HepG2 (cell line): Measurements from ENCODE around the gene SLC38A3. TPM values are rescaled to one million over a fixed set of nuclear protein-coding genes. Genes with fewer than 3 reads are reported as not detected.
A peak's percentile ranks its signal among the peaks of the same experiment; 100 is the strongest.

Experiments
- ARID2 ChIP-seq: sonication (generic); formaldehyde crosslinking; IDR thresholded peaks from 2 replicates; pipeline ENCODE4 v1.8.1; 2022; ENCODE audit warnings: mild to moderate bottlenecking, missing genetic modification reagents, borderline replicate concordance
- BCL6 ChIP-seq: IDR thresholded peaks from 2 replicates; pipeline ENCODE4 v1.6.1; 2016; ENCODE audit warnings: missing genetic modification reagents, missing compliant biosample characterization
- FLYWCH1 ChIP-seq: sonication (generic); formaldehyde crosslinking; IDR thresholded peaks from 2 replicates; pipeline ENCODE4 v1.8.1; 2023; ENCODE audit warnings: mild to moderate bottlenecking, missing genetic modification reagents
- HNF4G ChIP-seq, 2 experiments: sonication (generic) in 1 of 2; formaldehyde crosslinking in 1 of 2; IDR thresholded peaks; 2 replicates each; pipeline versions ENCODE4 v1.4.0 to v1.6.1; 2011 to 2020; ENCODE audit warnings: borderline replicate concordance in 2 of 2, low read depth in 2 of 2, mild to moderate bottlenecking in 2 of 2, low read length in 1 of 2, missing genetic modification reagents in 1 of 2, moderate library complexity in 1 of 2
- NR2F2 ChIP-seq: IDR thresholded peaks from 2 replicates; pipeline ENCODE4 v1.6.1; 2012; ENCODE audit warnings: low read depth, inconsistent platforms, borderline replicate concordance
- POLR2AphosphoS5 ChIP-seq: IDR thresholded peaks from 2 replicates; pipeline ENCODE4 v1.6.1; 2012; ENCODE audit warnings: low read depth, low read length
- RAD51 ChIP-seq: fragments of 450-650 bp; IDR thresholded peaks from 2 replicates; pipeline ENCODE4 v1.6.1; 2016; ENCODE audit warnings: borderline replicate concordance
- XRCC5 ChIP-seq: fragments of 200-400 bp; formaldehyde crosslinking; optimal IDR thresholded peaks from 2 replicates; pipeline ENCODE3; 2017; ENCODE audit warnings: mild to moderate bottlenecking, low read length
- ZNF350 ChIP-seq: sonication (generic); formaldehyde crosslinking; IDR thresholded peaks from 2 replicates; pipeline ENCODE4 v1.4.0; 2020; ENCODE audit warnings: mild to moderate bottlenecking, low read depth, missing genetic modification reagents, borderline replicate concordance
- ZNF598 ChIP-seq: sonication (generic); formaldehyde crosslinking; IDR thresholded peaks from 2 replicates; pipeline ENCODE4 v1.5.1; 2020; ENCODE audit warnings: mild to moderate bottlenecking, missing genetic modification reagents, borderline replicate concordance
- ZNF607 ChIP-seq: sonication (generic); formaldehyde crosslinking; IDR thresholded peaks from 2 replicates; pipeline ENCODE4 v1.5.1; 2020; ENCODE audit warnings: missing genetic modification reagents, mild to moderate bottlenecking, borderline replicate concordance
- polyA plus RNA-seq, 8 experiments: library from polyadenylated mRNA; depleted of rRNA in 3 of 8; stranded (reverse) in 7 of 8; unstranded in 1 of 8; fragments of >200 nt; fragmentation: Illumina TruSeq in 4 of 8; extraction: Trizol in 4 of 8; gene quantifications; 2 replicates each; pipeline versions ENCODE4 v1.2.1 to v1.2.3, GENCODE V29; 2011 to 2016; ENCODE audit warnings: low read depth in 4 of 8, missing spikeins in 1 of 8, mixed read lengths in 1 of 8; ENCODE audit not compliant: insufficient read depth in 1 of 8
- total RNA-seq, 5 experiments: library from RNA; depleted of rRNA; stranded (reverse); fragments of >200 nt; fragmentation: Illumina TruSeq; extraction: Trizol; gene quantifications; 2 replicates each; pipeline ENCODE4 v1.2.3, GENCODE V29; 2016; ENCODE audit warnings: low read depth in 1 of 5
- TF ChIP-seq, protein P1 (sequence below): sonication (generic); formaldehyde crosslinking; IDR thresholded peaks from 2 replicates; pipeline ENCODE4 v1.5.1; 2020; ENCODE audit warnings: missing genetic modification reagents, mild to moderate bottlenecking, borderline replicate concordance
- TF ChIP-seq, protein P2 (sequence below): sonication (generic); formaldehyde crosslinking; IDR thresholded peaks from 2 replicates; pipeline ENCODE4 v1.9.0; 2022; ENCODE audit warnings: missing genetic modification reagents, mild to moderate bottlenecking, borderline replicate concordance
- TF ChIP-seq, protein P3 (sequence below): sonication (generic); formaldehyde crosslinking; IDR thresholded peaks from 2 replicates; pipeline ENCODE4 v1.4.0; 2020; ENCODE audit warnings: missing genetic modification reagents
- TF ChIP-seq, protein P4 (sequence below): IDR thresholded peaks from 2 replicates; pipeline ENCODE4 v1.6.1; 2012; ENCODE audit warnings: low read depth, low read length, improper control_type of control experiment

Gene SLC38A3
- total and polyA plus RNA-seq, 2 of the 13 experiments (the other 11 are each of a cell fraction or from before 2014, with no cell fraction given), result 29.8 to 164 TPM

DNA sequence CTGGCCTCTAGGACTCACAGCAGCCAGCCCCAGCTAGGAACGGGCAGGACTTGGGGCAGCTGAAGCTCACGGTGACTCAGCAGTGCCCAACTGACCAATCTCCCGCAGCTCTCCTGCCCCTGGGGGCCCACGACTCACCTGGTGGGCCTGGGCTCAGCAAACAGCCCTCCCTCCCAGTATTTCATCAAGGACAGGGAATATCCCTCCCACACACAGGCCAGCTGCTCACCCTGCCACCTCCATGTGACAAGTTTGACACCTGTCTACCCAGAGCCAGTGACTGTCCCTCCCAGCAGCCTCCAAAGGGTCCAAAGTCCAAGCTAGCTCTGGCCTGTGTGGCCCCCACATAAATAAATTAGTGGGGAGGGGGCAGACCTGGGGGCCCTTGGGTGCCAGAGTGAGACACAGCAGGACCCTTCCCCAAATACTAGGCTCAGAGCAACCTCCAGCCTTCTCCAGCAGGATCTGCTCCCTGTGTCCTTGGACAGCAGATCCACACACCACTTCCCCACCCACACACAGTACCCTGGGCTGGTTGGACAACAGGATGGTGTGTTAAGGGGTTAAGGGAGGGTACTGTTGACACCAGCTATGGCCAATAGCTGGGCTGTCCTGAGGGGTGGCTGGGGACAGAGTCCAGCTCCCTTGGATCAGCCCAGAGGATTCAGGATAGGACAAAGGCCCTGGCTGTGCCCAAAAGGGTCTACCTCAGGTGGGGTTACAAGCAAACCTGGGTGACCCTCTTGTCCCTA is 9.4 kb upstream of the SLC38A3 start (continued):
- TF ChIP-seq, protein P1, sequence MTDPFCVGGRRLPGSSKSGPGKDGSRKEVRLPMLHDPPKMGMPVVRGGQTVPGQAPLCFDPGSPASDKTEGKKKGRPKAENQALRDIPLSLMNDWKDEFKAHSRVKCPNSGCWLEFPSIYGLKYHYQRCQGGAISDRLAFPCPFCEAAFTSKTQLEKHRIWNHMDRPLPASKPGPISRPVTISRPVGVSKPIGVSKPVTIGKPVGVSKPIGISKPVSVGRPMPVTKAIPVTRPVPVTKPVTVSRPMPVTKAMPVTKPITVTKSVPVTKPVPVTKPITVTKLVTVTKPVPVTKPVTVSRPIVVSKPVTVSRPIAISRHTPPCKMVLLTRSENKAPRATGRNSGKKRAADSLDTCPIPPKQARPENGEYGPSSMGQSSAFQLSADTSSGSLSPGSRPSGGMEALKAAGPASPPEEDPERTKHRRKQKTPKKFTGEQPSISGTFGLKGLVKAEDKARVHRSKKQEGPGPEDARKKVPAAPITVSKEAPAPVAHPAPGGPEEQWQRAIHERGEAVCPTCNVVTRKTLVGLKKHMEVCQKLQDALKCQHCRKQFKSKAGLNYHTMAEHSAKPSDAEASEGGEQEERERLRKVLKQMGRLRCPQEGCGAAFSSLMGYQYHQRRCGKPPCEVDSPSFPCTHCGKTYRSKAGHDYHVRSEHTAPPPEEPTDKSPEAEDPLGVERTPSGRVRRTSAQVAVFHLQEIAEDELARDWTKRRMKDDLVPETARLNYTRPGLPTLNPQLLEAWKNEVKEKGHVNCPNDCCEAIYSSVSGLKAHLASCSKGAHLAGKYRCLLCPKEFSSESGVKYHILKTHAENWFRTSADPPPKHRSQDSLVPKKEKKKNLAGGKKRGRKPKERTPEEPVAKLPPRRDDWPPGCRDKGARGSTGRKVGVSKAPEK, result no peak
- peak; percentile 94 for TF ChIP-seq ZNF607 (CRISPR knock-in tag)
- peak; percentile 24 for TF ChIP-seq BCL6 (CRISPR knock-in tag)
- peak; percentile 84 for TF ChIP-seq POLR2AphosphoS5
- TF ChIP-seq, protein P2, sequence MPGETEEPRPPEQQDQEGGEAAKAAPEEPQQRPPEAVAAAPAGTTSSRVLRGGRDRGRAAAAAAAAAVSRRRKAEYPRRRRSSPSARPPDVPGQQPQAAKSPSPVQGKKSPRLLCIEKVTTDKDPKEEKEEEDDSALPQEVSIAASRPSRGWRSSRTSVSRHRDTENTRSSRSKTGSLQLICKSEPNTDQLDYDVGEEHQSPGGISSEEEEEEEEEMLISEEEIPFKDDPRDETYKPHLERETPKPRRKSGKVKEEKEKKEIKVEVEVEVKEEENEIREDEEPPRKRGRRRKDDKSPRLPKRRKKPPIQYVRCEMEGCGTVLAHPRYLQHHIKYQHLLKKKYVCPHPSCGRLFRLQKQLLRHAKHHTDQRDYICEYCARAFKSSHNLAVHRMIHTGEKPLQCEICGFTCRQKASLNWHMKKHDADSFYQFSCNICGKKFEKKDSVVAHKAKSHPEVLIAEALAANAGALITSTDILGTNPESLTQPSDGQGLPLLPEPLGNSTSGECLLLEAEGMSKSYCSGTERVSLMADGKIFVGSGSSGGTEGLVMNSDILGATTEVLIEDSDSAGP, result peak; percentile 81; the same call in 1 of the 2 replicates
- no peak; the same call in 1 of the 2 replicates for TF ChIP-seq FLYWCH1 (CRISPR knock-in tag)
- TF ChIP-seq NR2F2, result no peak
- TF ChIP-seq, protein P3, sequence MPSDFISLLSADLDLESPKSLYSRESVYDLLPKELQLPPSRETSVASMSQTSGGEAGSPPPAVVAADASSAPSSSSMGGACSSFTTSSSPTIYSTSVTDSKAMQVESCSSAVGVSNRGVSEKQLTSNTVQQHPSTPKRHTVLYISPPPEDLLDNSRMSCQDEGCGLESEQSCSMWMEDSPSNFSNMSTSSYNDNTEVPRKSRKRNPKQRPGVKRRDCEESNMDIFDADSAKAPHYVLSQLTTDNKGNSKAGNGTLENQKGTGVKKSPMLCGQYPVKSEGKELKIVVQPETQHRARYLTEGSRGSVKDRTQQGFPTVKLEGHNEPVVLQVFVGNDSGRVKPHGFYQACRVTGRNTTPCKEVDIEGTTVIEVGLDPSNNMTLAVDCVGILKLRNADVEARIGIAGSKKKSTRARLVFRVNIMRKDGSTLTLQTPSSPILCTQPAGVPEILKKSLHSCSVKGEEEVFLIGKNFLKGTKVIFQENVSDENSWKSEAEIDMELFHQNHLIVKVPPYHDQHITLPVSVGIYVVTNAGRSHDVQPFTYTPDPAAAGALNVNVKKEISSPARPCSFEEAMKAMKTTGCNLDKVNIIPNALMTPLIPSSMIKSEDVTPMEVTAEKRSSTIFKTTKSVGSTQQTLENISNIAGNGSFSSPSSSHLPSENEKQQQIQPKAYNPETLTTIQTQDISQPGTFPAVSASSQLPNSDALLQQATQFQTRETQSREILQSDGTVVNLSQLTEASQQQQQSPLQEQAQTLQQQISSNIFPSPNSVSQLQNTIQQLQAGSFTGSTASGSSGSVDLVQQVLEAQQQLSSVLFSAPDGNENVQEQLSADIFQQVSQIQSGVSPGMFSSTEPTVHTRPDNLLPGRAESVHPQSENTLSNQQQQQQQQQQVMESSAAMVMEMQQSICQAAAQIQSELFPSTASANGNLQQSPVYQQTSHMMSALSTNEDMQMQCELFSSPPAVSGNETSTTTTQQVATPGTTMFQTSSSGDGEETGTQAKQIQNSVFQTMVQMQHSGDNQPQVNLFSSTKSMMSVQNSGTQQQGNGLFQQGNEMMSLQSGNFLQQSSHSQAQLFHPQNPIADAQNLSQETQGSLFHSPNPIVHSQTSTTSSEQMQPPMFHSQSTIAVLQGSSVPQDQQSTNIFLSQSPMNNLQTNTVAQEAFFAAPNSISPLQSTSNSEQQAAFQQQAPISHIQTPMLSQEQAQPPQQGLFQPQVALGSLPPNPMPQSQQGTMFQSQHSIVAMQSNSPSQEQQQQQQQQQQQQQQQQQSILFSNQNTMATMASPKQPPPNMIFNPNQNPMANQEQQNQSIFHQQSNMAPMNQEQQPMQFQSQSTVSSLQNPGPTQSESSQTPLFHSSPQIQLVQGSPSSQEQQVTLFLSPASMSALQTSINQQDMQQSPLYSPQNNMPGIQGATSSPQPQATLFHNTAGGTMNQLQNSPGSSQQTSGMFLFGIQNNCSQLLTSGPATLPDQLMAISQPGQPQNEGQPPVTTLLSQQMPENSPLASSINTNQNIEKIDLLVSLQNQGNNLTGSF (CRISPR knock-in tag), result peak; percentile 20; the same call in 1 of the 2 replicates
- TF ChIP-seq HNF4G (IDR thresholded peaks at IDR 0.05; ENCODE audit: borderline replicate concordance, low read depth, low read length), result peak; percentile 46
- TF ChIP-seq HNF4G (CRISPR knock-in tag; IDR thresholded peaks at IDR 0.05; ENCODE audit: borderline replicate concordance, low read depth), result peak; percentile 77; the same call in 1 of the 2 replicates
- no peak for TF ChIP-seq RAD51
- peak; percentile 64; the same call in 1 of the 2 replicates for TF ChIP-seq ZNF598
- TF ChIP-seq ARID2, result peak; percentile 69; the same call in 1 of the 2 replicates
- peak; percentile 58 for TF ChIP-seq XRCC5
- TF ChIP-seq, protein P4, sequence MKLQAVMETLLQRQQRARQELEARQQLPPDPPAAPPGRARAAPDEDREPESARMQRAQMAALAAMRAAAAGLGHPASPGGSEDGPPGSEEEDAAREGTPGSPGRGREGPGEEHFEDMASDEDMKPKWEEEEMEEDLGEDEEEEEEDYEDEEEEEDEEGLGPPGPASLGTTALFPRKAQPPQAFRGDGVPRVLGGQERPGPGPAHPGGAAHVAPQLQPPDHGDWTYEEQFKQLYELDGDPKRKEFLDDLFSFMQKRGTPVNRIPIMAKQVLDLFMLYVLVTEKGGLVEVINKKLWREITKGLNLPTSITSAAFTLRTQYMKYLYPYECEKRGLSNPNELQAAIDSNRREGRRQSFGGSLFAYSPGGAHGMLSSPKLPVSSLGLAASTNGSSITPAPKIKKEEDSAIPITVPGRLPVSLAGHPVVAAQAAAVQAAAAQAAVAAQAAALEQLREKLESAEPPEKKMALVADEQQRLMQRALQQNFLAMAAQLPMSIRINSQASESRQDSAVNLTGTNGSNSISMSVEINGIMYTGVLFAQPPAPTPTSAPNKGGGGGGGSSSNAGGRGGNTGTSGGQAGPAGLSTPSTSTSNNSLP, result no peak; the same call in 1 of the 2 replicates
- TF ChIP-seq ZNF350, result peak; percentile 92; the same call in 1 of the 2 replicates
